HepG2 (cell line): ENCODE results near the gene MVB12A. TPM values are rescaled to one million over a fixed set of nuclear protein-coding genes. Genes with fewer than 3 reads are reported as not detected.
A peak's percentile ranks its signal among the peaks of the same experiment; 100 is the strongest.

Source experiments
- ARID2 ChIP-seq: sonication (generic); formaldehyde crosslinking; IDR thresholded peaks from 2 replicates; pipeline ENCODE4 v1.8.1; 2022; ENCODE audit warnings: mild to moderate bottlenecking, missing genetic modification reagents, borderline replicate concordance
- CREB1 ChIP-seq, 2 experiments: fragments of 450-650 bp in 1 of 2; IDR thresholded peaks; 2 replicates each; pipeline ENCODE4 v1.6.1; 2016 to 2017; ENCODE audit warnings: control low read depth in 1 of 2, mild to moderate bottlenecking in 1 of 2, missing compliant biosample characterization in 1 of 2, missing genetic modification characterization in 1 of 2
- MEIS1 ChIP-seq: sonication (generic); formaldehyde crosslinking; IDR thresholded peaks from 2 replicates; pipeline ENCODE4 v1.9.0; 2021; ENCODE audit warnings: mild to moderate bottlenecking, missing genetic modification reagents, moderate library complexity, borderline replicate concordance
- PRPF4 ChIP-seq: fragments of 200-400 bp; formaldehyde crosslinking; IDR thresholded peaks from 2 replicates; pipeline ENCODE4 v1.6.1; 2016; ENCODE audit warnings: low read length, low read depth; ENCODE audit not compliant: poor library complexity, severe bottlenecking
- ZC3H13 ChIP-seq: sonication (generic); formaldehyde crosslinking; IDR thresholded peaks from 2 replicates; pipeline ENCODE4 v1.8.1; 2023; ENCODE audit warnings: mild to moderate bottlenecking, missing genetic modification reagents, moderate library complexity
- ZKSCAN8 ChIP-seq: IDR thresholded peaks from 2 replicates; pipeline ENCODE4 v1.6.1; 2016; ENCODE audit warnings: borderline replicate concordance, missing genetic modification reagents, missing compliant biosample characterization
- ZNF652 ChIP-seq: IDR thresholded peaks from 2 replicates; pipeline ENCODE4 v1.6.1; 2016; ENCODE audit warnings: low read depth, borderline replicate concordance
- polyA plus RNA-seq, 8 experiments: library from polyadenylated mRNA; depleted of rRNA in 3 of 8; stranded (reverse) in 7 of 8; unstranded in 1 of 8; fragments of >200 nt; fragmentation: Illumina TruSeq in 4 of 8; extraction: Trizol in 4 of 8; gene quantifications; 2 replicates each; pipeline versions ENCODE4 v1.2.1 to v1.2.3, GENCODE V29; 2011 to 2016; ENCODE audit warnings: low read depth in 4 of 8, missing spikeins in 1 of 8, mixed read lengths in 1 of 8; ENCODE audit not compliant: insufficient read depth in 1 of 8
- total RNA-seq, 5 experiments: library from RNA; depleted of rRNA; stranded (reverse); fragments of >200 nt; fragmentation: Illumina TruSeq; extraction: Trizol; gene quantifications; 2 replicates each; pipeline ENCODE4 v1.2.3, GENCODE V29; 2016; ENCODE audit warnings: low read depth in 1 of 5
- TF ChIP-seq, protein P1 (sequence below): sonication (generic); formaldehyde crosslinking; IDR thresholded peaks from 2 replicates; pipeline ENCODE4 v1.5.1; 2020; ENCODE audit warnings: mild to moderate bottlenecking, missing genetic modification reagents, borderline replicate concordance
- TF ChIP-seq, protein P2 (sequence below): IDR thresholded peaks from 2 replicates; pipeline ENCODE4 v1.6.1; 2012; ENCODE audit warnings: inconsistent platforms
- TF ChIP-seq, protein P3 (sequence below): sonication (generic); formaldehyde crosslinking; IDR thresholded peaks from 2 replicates; pipeline ENCODE4 v1.8.1; 2023; ENCODE audit warnings: mild to moderate bottlenecking, missing genetic modification reagents, borderline replicate concordance
- TF ChIP-seq, protein P4 (sequence below): sonication (generic); formaldehyde crosslinking; IDR thresholded peaks from 2 replicates; pipeline ENCODE4 v1.5.0; 2020; ENCODE audit warnings: mild to moderate bottlenecking, missing genetic modification reagents
- TF ChIP-seq, protein P5 (sequence below): sonication (generic); formaldehyde crosslinking; IDR thresholded peaks from 2 replicates; pipeline ENCODE4 v1.5.1; 2020; ENCODE audit warnings: mild to moderate bottlenecking, missing genetic modification reagents

The MVB12A gene
- total and polyA plus RNA-seq, 2 of the 13 experiments (the other 11 are each of a cell fraction or from before 2014, with no cell fraction given) = 35.7 to 36.1 TPM

DNA sequence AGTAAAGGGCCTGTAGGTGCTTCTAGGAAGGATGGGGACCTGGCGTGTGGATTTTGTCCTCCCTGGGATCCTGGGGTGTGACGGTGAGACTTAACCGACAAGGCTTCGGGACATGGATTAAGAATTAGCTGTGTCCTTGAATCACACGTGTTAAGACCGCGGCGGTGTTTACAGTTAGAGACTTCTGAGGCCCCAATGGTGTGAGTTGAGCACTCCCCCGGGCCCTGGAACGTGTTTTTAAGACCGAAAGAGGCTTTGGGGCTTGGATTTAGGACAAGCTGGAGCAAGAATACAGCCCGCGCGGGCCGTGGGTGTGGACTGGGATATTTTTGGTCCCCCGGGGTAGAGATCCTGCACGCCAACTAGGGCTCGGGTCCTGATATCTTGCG is 49.2 kb downstream of the MVB12A start (continued):
- TF ChIP-seq CREB1 (IDR thresholded peaks at IDR 0.05) (no peak), CREB1 (CRISPR knock-in tag; IDR thresholded peaks at IDR 0.05) (no peak), ZC3H13 (CRISPR knock-in tag) (no peak), PRPF4 (no peak), ARID2 (CRISPR knock-in tag) (no peak), ZNF652 (CRISPR knock-in tag) (no peak), MEIS1 (CRISPR knock-in tag) (no peak; the same call in 1 of the 2 replicates), ZKSCAN8 (CRISPR knock-in tag) (no peak)
- TF ChIP-seq, protein P1, sequence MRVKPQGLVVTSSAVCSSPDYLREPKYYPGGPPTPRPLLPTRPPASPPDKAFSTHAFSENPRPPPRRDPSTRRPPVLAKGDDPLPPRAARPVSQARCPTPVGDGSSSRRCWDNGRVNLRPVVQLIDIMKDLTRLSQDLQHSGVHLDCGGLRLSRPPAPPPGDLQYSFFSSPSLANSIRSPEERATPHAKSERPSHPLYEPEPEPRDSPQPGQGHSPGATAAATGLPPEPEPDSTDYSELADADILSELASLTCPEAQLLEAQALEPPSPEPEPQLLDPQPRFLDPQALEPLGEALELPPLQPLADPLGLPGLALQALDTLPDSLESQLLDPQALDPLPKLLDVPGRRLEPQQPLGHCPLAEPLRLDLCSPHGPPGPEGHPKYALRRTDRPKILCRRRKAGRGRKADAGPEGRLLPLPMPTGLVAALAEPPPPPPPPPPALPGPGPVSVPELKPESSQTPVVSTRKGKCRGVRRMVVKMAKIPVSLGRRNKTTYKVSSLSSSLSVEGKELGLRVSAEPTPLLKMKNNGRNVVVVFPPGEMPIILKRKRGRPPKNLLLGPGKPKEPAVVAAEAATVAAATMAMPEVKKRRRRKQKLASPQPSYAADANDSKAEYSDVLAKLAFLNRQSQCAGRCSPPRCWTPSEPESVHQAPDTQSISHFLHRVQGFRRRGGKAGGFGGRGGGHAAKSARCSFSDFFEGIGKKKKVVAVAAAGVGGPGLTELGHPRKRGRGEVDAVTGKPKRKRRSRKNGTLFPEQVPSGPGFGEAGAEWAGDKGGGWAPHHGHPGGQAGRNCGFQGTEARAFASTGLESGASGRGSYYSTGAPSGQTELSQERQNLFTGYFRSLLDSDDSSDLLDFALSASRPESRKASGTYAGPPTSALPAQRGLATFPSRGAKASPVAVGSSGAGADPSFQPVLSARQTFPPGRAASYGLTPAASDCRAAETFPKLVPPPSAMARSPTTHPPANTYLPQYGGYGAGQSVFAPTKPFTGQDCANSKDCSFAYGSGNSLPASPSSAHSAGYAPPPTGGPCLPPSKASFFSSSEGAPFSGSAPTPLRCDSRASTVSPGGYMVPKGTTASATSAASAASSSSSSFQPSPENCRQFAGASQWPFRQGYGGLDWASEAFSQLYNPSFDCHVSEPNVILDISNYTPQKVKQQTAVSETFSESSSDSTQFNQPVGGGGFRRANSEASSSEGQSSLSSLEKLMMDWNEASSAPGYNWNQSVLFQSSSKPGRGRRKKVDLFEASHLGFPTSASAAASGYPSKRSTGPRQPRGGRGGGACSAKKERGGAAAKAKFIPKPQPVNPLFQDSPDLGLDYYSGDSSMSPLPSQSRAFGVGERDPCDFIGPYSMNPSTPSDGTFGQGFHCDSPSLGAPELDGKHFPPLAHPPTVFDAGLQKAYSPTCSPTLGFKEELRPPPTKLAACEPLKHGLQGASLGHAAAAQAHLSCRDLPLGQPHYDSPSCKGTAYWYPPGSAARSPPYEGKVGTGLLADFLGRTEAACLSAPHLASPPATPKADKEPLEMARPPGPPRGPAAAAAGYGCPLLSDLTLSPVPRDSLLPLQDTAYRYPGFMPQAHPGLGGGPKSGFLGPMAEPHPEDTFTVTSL (CRISPR knock-in tag) = 0 out of 2 replicates have a peak, but pooled peaks have one; percentile 25
- TF ChIP-seq, protein P2, sequence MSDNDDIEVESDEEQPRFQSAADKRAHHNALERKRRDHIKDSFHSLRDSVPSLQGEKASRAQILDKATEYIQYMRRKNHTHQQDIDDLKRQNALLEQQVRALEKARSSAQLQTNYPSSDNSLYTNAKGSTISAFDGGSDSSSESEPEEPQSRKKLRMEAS = no peak
- TF ChIP-seq, protein P3, sequence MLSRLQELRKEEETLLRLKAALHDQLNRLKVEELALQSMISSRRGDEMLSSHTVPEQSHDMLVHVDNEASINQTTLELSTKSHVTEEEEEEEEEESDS (CRISPR knock-in tag) = 0 out of 2 replicates have a peak, but pooled peaks have one; percentile 48
- TF ChIP-seq, protein P4, sequence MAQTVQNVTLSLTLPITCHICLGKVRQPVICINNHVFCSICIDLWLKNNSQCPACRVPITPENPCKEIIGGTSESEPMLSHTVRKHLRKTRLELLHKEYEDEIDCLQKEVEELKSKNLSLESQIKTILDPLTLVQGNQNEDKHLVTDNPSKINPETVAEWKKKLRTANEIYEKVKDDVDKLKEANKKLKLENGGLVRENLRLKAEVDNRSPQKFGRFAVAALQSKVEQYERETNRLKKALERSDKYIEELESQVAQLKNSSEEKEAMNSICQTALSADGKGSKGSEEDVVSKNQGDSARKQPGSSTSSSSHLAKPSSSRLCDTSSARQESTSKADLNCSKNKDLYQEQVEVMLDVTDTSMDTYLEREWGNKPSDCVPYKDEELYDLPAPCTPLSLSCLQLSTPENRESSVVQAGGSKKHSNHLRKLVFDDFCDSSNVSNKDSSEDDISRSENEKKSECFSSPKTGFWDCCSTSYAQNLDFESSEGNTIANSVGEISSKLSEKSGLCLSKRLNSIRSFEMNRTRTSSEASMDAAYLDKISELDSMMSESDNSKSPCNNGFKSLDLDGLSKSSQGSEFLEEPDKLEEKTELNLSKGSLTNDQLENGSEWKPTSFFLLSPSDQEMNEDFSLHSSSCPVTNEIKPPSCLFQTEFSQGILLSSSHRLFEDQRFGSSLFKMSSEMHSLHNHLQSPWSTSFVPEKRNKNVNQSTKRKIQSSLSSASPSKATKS = no peak
- TF ChIP-seq, protein P5, sequence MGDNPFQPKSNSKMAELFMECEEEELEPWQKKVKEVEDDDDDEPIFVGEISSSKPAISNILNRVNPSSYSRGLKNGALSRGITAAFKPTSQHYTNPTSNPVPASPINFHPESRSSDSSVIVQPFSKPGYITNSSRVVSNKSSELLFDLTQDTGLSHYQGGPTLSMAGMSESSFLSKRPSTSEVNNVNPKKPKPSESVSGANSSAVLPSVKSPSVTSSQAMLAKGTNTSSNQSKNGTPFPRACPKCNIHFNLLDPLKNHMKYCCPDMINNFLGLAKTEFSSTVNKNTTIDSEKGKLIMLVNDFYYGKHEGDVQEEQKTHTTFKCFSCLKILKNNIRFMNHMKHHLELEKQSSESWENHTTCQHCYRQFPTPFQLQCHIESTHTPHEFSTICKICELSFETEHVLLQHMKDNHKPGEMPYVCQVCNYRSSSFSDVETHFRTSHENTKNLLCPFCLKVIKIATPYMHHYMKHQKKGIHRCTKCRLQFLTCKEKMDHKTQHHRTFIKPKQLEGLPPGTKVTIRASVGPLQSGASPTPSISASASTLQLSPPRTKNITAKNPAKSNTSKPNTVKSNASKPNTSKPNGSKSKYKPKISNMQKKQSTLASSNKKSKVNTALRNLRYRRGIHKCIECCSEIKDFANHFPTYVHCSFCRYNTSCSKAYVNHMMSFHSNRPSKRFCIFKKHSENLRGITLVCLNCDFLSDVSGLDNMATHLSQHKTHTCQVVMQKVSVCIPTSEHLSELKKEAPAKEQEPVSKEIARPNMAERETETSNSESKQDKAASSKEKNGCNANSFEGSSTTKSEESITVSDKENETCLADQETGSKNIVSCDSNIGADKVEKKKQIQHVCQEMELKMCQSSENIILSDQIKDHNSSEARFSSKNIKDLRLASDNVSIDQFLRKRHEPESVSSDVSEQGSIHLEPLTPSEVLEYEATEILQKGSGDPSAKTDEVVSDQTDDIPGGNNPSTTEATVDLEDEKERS = no peak
